GM23338 (cell line): ENCODE results near the gene SFXN1. TPM values are rescaled to one million over a fixed set of nuclear protein-coding genes. Genes with fewer than 3 reads are reported as not detected.

ENCODE experiments used
- ATAC-seq: fragments of 200-7000 bp; cut with Tn5 transposase; 3 replicates; pipeline ENCODE4 v1.9.1; 2020
- DNase-seq: peaks from one replicate; pipeline ENCODE4 v3.0.0-alpha.2; 2015; ENCODE audit warnings: low spot score
- H2AFZ ChIP-seq: fragments of 200-600 bp; sonication (generic); 2 replicates; pipeline ENCODE4 v1.8.0; 2016; ENCODE audit warnings: antibody characterized with exemption, mild to moderate bottlenecking, moderate library complexity
- H3F3A ChIP-seq: fragments of 200-600 bp; sonication (generic); replicated peaks from 2 replicates; pipeline ENCODE4 v1.8.0; 2017; ENCODE audit warnings: antibody characterized with exemption, mixed run types, low read depth
- H3K27ac ChIP-seq: fragments of 200-600 bp; sonication (generic); 2 replicates; pipeline ENCODE4 v1.6.1; 2016; ENCODE audit warnings: low read depth
- H3K27me3 ChIP-seq: fragments of 200-600 bp; sonication (generic); 2 replicates; pipeline ENCODE4 v1.8.0; 2016; ENCODE audit warnings: mild to moderate bottlenecking, mixed run types, moderate library complexity; ENCODE audit not compliant: insufficient read depth
- H3K36me3 ChIP-seq: fragments of 200-600 bp; sonication (generic); 2 replicates; pipeline ENCODE4 v1.8.0; 2016; ENCODE audit warnings: mild to moderate bottlenecking; ENCODE audit not compliant: insufficient read depth
- H3K4me1 ChIP-seq: fragments of 200-600 bp; sonication (generic); 2 replicates; pipeline ENCODE4 v1.8.0; 2016; ENCODE audit warnings: mild to moderate bottlenecking, moderate library complexity; ENCODE audit not compliant: insufficient read depth
- H3K4me2 ChIP-seq: fragments of 200-600 bp; sonication (generic); 2 replicates; pipeline ENCODE4 v1.7.1; 2017; ENCODE audit warnings: mixed run types
- H3K4me3 ChIP-seq: fragments of 200-600 bp; sonication (generic); 2 replicates; pipeline ENCODE4 v1.6.1; 2016; ENCODE audit warnings: mixed run types
- H3K79me2 ChIP-seq: fragments of 200-600 bp; sonication (generic); replicated peaks from 2 replicates; pipeline ENCODE4 v1.8.0; 2017; ENCODE audit warnings: mild to moderate bottlenecking; ENCODE audit not compliant: insufficient read depth
- H3K9me2 ChIP-seq: fragments of 200-600 bp; sonication (generic); 2 replicates; pipeline ENCODE4 v1.8.0; 2017; ENCODE audit not compliant: insufficient read depth
- H4K20me1 ChIP-seq: fragments of 200-600 bp; sonication (generic); replicated peaks from 2 replicates; pipeline ENCODE4 v1.8.0; 2017; ENCODE audit warnings: mild to moderate bottlenecking; ENCODE audit not compliant: insufficient read depth
- H3K27ac Mint-ChIP-seq: 2 replicates; pipeline ENCODE4 v1.8.0; 2020; ENCODE audit warnings: inconsistent platforms, mild to moderate bottlenecking, moderate library complexity, mixed read lengths
- H3K27me3 Mint-ChIP-seq: 3 replicates; pipeline ENCODE4 v1.8.0; 2022; ENCODE audit warnings: low read depth, mild to moderate bottlenecking, moderate library complexity, mixed read lengths, inconsistent platforms; ENCODE audit not compliant: insufficient read depth, poor library complexity
- H3K36me3 Mint-ChIP-seq: 3 replicates; pipeline ENCODE4 v1.8.0; 2021; ENCODE audit warnings: low read depth, mild to moderate bottlenecking, inconsistent platforms, moderate library complexity, mixed read lengths
- H3K4me1 Mint-ChIP-seq: 3 replicates; pipeline ENCODE4 v1.8.0; 2020; ENCODE audit warnings: mild to moderate bottlenecking, inconsistent platforms, mixed read lengths
- H3K4me3 Mint-ChIP-seq: 3 replicates; pipeline ENCODE4 v1.8.0; 2021; ENCODE audit warnings: moderate library complexity, mild to moderate bottlenecking, inconsistent platforms, mixed read lengths
- H3K9me3 Mint-ChIP-seq: 3 replicates; pipeline ENCODE4 v1.8.0; 2020; ENCODE audit warnings: moderate library complexity, mild to moderate bottlenecking, inconsistent platforms, mixed read lengths
- CREB1 ChIP-seq: fragments of 250-450 bp; sonication (Bioruptor Pico); IDR thresholded peaks from 2 replicates; pipeline ENCODE4 v1.5.0; 2020; ENCODE audit warnings: low read depth, mild to moderate bottlenecking, moderate library complexity
- EZH2phosphoT487 ChIP-seq: fragments of 200-600 bp; sonication (generic); IDR thresholded peaks from one replicate; pipeline ENCODE4 v1.8.1; 2018; ENCODE audit warnings: antibody characterized with exemption; ENCODE audit not compliant: unreplicated experiment
- NANOG ChIP-seq: IDR thresholded peaks from 2 replicates; pipeline ENCODE4 v1.6.1; 2016; ENCODE audit warnings: antibody characterized with exemption, borderline replicate concordance
- POLR2AphosphoS5 ChIP-seq: IDR thresholded peaks from 2 replicates; pipeline ENCODE4 v1.6.1; 2016; ENCODE audit warnings: antibody characterized with exemption, low read depth
- ZNF331 ChIP-seq: fragments of 250-450 bp; sonication (Bioruptor Pico); IDR thresholded peaks from 2 replicates; pipeline ENCODE4 v1.5.0; 2020; ENCODE audit warnings: low read depth, mild to moderate bottlenecking, moderate library complexity
- polyA plus RNA-seq: library from polyadenylated mRNA; unstranded; fragments of >200 nt; fragmentation: Nextera tagmentation; extraction: Ambion mirVana; gene quantifications from 2 replicates; pipeline ENCODE4 v1.2.1, GENCODE V29; 2016
- total RNA-seq: library from RNA; depleted of rRNA; stranded (reverse); fragments of >200 nt; shearing (Covaris generic); gene quantifications from 2 replicates; pipeline ENCODE4 v1.2.3, GENCODE V29; 2014
- TF ChIP-seq, protein P1 (sequence below): IDR thresholded peaks from 2 replicates; pipeline ENCODE4 v1.6.1; 2016; ENCODE audit warnings: antibody characterized with exemption
- TF ChIP-seq, protein P2 (sequence below), 2 experiments: fragments of 200-600 bp in 1 of 2; sonication (generic) in 1 of 2; conservative IDR thresholded peaks; 2 replicates each; pipeline versions ENCODE4 v1.5.1 to v1.6.1; 2016 to 2017; ENCODE audit warnings: antibody characterized with exemption in 2 of 2, low read depth in 2 of 2, mild to moderate bottlenecking in 2 of 2, moderate library complexity in 1 of 2
- TF ChIP-seq, protein P3 (sequence below): fragments of 250-450 bp; sonication (Bioruptor Pico); IDR thresholded peaks from 2 replicates; pipeline ENCODE4 v1.5.0; 2020; ENCODE audit warnings: mild to moderate bottlenecking, moderate library complexity

Gene SFXN1
- total and polyA plus RNA-seq, 2 experiments from 2014 or later = 44.0 to 97.7 TPM

DNA sequence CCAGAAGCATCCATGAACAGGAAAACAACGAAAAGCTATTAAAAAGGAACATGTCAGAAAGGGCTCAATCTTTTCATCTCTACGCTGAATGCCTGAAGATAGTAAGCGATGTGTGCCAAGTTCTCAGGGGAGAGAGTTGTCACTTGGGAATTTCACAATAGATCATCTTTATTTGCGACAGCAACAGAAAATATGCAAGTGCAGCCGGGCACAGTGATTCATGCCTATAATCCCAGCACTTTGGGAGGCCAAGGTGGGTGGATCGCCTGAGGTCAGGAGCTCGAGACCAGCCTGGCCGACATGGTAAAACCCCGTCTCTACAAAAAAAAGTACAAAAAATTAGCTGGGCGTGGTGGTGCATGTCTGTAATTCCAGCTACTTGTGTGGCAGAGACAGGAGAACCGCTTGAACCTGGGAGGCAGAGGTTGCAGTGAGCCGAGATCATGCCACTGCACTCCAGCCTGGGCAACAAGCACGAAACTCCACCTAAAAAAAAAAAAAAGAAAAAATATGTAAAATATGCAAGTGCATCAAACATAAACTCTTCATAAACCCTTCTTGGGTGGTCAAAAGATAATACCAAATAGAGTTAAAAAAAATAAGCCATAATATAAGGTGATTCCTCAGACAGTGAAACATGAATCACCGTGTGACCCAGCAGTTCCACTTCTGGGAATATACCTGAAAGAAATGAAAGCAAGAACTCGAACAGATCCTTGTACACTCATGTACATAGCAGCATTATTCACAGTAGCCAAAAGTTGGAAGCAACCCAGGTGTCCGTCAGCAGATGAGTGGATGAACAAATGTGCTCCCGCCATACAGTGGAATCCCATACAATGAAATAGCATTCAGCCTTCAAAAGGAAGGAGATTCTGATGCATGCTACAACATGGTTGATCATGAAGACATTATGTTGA, 16.2 kb downstream of the SFXN1 start (continued):
- TF ChIP-seq POLR2AphosphoS5 = no peak
- TF ChIP-seq, protein P1, sequence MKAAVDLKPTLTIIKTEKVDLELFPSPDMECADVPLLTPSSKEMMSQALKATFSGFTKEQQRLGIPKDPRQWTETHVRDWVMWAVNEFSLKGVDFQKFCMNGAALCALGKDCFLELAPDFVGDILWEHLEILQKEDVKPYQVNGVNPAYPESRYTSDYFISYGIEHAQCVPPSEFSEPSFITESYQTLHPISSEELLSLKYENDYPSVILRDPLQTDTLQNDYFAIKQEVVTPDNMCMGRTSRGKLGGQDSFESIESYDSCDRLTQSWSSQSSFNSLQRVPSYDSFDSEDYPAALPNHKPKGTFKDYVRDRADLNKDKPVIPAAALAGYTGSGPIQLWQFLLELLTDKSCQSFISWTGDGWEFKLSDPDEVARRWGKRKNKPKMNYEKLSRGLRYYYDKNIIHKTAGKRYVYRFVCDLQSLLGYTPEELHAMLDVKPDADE = no peak

DNA sequence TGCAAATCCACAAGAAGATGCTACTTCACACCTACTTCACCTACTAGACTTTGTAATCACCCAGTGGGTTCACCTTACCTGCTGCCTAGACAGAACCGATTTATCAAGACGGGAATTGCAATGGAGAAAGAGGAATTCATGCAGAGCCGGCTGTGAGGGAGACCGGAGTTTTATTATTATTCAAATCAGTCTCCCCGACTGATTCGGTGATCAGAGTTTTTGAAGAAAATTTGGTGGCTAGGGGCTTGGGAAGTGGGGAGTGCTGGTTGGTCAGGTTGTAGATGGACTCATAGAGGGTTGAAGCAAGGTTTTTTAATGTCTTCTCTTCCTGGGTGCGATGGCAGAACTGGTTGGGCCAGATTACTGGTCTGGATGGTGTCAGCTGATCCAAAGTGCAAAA, 23.4 kb downstream of the SFXN1 start:
- peaks cover 15% of the 10 kb centered on the region; the same call in 1 of the 2 replicates for H3K36me3 ChIP-seq
- Mint-ChIP-seq H3K9me3 (no peaks in the 10 kb centered on the region; the same call in 2 of the 3 replicates), H3K27ac (peak overlapping the region; percentile 76; the same call in 1 of the 2 replicates), H3K4me1 (peaks cover 21% of the 10 kb centered on the region; the same call in 2 of the 3 replicates), H3K4me3 (peak overlapping the region; percentile 29), H3K27me3 (peaks cover 2% of the 10 kb centered on the region), H3K36me3 (peaks cover 60% of the 10 kb centered on the region)
- H4K20me1 ChIP-seq = peaks cover 10% of the 10 kb centered on the region
- no peaks in the 10 kb centered on the region for H3K9me2 ChIP-seq
- no peaks in the 10 kb centered on the region for H3K27me3 ChIP-seq
- no peaks in the 10 kb centered on the region for H3F3A ChIP-seq
- no peak overlapping the region; the same call in 1 of the 2 replicates for H3K4me3 ChIP-seq
- peaks cover 10% of the 10 kb centered on the region for H3K4me1 ChIP-seq
- ATAC-seq (peak; percentile 68), DNase-seq (peak; percentile 62)
- peak overlapping the region; percentile 46 for H3K4me2 ChIP-seq
- no peak overlapping the region for H2AFZ ChIP-seq
- no peak overlapping the region for H3K27ac ChIP-seq
- peaks cover 32% of the 10 kb centered on the region for H3K79me2 ChIP-seq
- TF ChIP-seq ZNF331 (CRISPR knock-in tag) (no peak), POLR2AphosphoS5 (no peak), CREB1 (CRISPR knock-in tag) (no peak), EZH2phosphoT487 (no peak), NANOG (no peak)
- TF ChIP-seq, protein P2, sequence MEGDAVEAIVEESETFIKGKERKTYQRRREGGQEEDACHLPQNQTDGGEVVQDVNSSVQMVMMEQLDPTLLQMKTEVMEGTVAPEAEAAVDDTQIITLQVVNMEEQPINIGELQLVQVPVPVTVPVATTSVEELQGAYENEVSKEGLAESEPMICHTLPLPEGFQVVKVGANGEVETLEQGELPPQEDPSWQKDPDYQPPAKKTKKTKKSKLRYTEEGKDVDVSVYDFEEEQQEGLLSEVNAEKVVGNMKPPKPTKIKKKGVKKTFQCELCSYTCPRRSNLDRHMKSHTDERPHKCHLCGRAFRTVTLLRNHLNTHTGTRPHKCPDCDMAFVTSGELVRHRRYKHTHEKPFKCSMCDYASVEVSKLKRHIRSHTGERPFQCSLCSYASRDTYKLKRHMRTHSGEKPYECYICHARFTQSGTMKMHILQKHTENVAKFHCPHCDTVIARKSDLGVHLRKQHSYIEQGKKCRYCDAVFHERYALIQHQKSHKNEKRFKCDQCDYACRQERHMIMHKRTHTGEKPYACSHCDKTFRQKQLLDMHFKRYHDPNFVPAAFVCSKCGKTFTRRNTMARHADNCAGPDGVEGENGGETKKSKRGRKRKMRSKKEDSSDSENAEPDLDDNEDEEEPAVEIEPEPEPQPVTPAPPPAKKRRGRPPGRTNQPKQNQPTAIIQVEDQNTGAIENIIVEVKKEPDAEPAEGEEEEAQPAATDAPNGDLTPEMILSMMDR (conservative IDR thresholded peaks at IDR 0.05; ENCODE audit: low read depth in 2 of 2) = no peak
- TF ChIP-seq, protein P3, sequence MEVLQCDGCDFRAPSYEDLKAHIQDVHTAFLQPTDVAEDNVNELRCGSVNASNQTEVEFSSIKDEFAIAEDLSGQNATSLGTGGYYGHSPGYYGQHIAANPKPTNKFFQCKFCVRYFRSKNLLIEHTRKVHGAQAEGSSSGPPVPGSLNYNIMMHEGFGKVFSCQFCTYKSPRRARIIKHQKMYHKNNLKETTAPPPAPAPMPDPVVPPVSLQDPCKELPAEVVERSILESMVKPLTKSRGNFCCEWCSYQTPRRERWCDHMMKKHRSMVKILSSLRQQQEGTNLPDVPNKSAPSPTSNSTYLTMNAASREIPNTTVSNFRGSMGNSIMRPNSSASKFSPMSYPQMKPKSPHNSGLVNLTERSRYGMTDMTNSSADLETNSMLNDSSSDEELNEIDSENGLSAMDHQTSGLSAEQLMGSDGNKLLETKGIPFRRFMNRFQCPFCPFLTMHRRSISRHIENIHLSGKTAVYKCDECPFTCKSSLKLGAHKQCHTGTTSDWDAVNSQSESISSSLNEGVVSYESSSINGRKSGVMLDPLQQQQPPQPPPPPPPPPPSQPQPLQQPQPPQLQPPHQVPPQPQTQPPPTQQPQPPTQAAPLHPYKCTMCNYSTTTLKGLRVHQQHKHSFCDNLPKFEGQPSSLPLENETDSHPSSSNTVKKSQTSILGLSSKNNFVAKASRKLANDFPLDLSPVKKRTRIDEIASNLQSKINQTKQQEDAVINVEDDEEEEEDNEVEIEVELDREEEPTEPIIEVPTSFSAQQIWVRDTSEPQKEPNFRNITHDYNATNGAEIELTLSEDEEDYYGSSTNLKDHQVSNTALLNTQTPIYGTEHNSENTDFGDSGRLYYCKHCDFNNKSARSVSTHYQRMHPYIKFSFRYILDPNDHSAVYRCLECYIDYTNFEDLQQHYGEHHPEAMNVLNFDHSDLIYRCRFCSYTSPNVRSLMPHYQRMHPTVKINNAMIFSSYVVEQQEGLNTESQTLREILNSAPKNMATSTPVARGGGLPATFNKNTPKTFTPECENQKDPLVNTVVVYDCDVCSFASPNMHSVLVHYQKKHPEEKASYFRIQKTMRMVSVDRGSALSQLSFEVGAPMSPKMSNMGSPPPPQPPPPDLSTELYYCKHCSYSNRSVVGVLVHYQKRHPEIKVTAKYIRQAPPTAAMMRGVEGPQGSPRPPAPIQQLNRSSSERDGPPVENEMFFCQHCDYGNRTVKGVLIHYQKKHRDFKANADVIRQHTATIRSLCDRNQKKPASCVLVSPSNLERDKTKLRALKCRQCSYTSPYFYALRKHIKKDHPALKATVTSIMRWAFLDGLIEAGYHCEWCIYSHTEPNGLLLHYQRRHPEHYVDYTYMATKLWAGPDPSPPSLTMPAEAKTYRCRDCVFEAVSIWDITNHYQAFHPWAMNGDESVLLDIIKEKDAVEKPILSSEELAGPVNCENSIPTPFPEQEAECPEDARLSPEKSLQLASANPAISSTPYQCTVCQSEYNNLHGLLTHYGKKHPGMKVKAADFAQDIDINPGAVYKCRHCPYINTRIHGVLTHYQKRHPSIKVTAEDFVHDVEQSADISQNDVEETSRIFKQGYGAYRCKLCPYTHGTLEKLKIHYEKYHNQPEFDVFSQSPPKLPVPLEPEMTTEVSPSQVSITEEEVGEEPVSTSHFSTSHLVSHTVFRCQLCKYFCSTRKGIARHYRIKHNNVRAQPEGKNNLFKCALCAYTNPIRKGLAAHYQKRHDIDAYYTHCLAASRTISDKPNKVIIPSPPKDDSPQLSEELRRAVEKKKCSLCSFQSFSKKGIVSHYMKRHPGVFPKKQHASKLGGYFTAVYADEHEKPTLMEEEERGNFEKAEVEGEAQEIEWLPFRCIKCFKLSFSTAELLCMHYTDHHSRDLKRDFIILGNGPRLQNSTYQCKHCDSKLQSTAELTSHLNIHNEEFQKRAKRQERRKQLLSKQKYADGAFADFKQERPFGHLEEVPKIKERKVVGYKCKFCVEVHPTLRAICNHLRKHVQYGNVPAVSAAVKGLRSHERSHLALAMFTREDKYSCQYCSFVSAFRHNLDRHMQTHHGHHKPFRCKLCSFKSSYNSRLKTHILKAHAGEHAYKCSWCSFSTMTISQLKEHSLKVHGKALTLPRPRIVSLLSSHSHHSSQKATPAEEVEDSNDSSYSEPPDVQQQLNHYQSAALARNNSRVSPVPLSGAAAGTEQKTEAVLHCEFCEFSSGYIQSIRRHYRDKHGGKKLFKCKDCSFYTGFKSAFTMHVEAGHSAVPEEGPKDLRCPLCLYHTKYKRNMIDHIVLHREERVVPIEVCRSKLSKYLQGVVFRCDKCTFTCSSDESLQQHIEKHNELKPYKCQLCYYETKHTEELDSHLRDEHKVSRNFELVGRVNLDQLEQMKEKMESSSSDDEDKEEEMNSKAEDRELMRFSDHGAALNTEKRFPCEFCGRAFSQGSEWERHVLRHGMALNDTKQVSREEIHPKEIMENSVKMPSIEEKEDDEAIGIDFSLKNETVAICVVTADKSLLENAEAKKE = no peak
- TF ChIP-seq, protein P1 = no peak
